Keratinocyte (primary cell): ENCODE results near the gene C3orf38. TPM values are rescaled to one million over a fixed set of nuclear protein-coding genes. Genes with fewer than 3 reads are reported as not detected.

Experiments used
- DNase-seq: peaks from one replicate; pipeline ENCODE4 v3.0.0-alpha.2; 2011; ENCODE audit warnings: low read depth, missing footprints, low spot score
- FAIRE-seq: peaks from 2 replicates; lab custom pipeline; 2011; peaks lifted over from hg19 to GRCh38; lab: Jason Lieb, UNC
- H2AFZ ChIP-seq: 2 replicates; pipeline ENCODE4 v1.6.0; 2012; ENCODE audit warnings: low read length, control low read depth, inconsistent platforms; ENCODE audit not compliant: control insufficient read depth
- H3K27ac ChIP-seq: 2 replicates; pipeline ENCODE4 v1.5.1; 2011; ENCODE audit warnings: low read length; ENCODE audit not compliant: control insufficient read depth, insufficient read depth
- H3K27me3 ChIP-seq: 3 replicates; pipeline ENCODE4 v1.6.0; 2011; ENCODE audit warnings: low read length; ENCODE audit not compliant: control insufficient read depth, insufficient read depth; ENCODE audit errors: extremely low read depth
- H3K36me3 ChIP-seq, 2 experiments: 2 replicates in 1 of 2; 3 replicates in 1 of 2; pipeline ENCODE4 v1.5.1; 2011; ENCODE audit warnings: low read length in 2 of 2, mild to moderate bottlenecking in 1 of 2; ENCODE audit not compliant: control insufficient read depth in 2 of 2, insufficient read depth in 2 of 2; ENCODE audit errors: extremely low read depth in 1 of 2
- H3K4me1 ChIP-seq: 3 replicates; pipeline ENCODE4 v1.5.1; 2011; ENCODE audit warnings: low read length; ENCODE audit not compliant: control insufficient read depth, insufficient read depth; ENCODE audit errors: extremely low read depth
- H3K4me2 ChIP-seq: 3 replicates; pipeline ENCODE4 v1.6.0; 2011; ENCODE audit warnings: low read depth, low read length; ENCODE audit not compliant: control insufficient read depth, insufficient read depth; ENCODE audit errors: extremely low read depth
- H3K4me3 ChIP-seq, 3 experiments: fragments of 200-600 bp in 1 of 3; sonication (generic) in 1 of 3; 2 replicates in 2 of 3; 3 replicates in 1 of 3; pipeline ENCODE4 v1.5.1; 2011 to 2016; ENCODE audit warnings: low read length in 3 of 3, mild to moderate bottlenecking in 3 of 3, control low read depth in 2 of 3, inconsistent platforms in 1 of 3, low read depth in 1 of 3, mixed read lengths in 1 of 3, mixed run types in 1 of 3, moderate library complexity in 1 of 3; ENCODE audit not compliant: control insufficient read depth in 2 of 3, insufficient read depth in 2 of 3; ENCODE audit errors: extremely low read depth in 1 of 3
- H3K79me2 ChIP-seq: 2 replicates; pipeline ENCODE4 v1.6.0; 2012; ENCODE audit warnings: low read length; ENCODE audit not compliant: control insufficient read depth, insufficient read depth
- H3K9ac ChIP-seq: 3 replicates; pipeline ENCODE4 v1.6.0; 2011; ENCODE audit warnings: low read length; ENCODE audit not compliant: control insufficient read depth, insufficient read depth; ENCODE audit errors: extremely low read depth
- H3K9me1 ChIP-seq: 3 replicates; pipeline ENCODE4 v1.6.0; 2011; ENCODE audit warnings: low read length; ENCODE audit not compliant: control insufficient read depth, insufficient read depth; ENCODE audit errors: extremely low read depth
- H3K9me3 ChIP-seq: 2 replicates; pipeline ENCODE4 v1.5.1; 2012; ENCODE audit warnings: low read depth, low read length; ENCODE audit not compliant: control insufficient read depth
- H4K20me1 ChIP-seq: 3 replicates; pipeline ENCODE4 v1.6.0; 2011; ENCODE audit warnings: low read length; ENCODE audit not compliant: control insufficient read depth, insufficient read depth; ENCODE audit errors: extremely low read depth
- EZH2 ChIP-seq: IDR thresholded peaks from one replicate; pipeline ENCODE4 v1.6.1; 2012; ENCODE audit warnings: inconsistent platforms, mild to moderate bottlenecking, low read length, moderate library complexity
- dilution Hi-C: fragments of 300-500 bp; cut with MboI; formaldehyde crosslinking; loops from one replicate; pipeline ENCODE4 v1.7.0; 2020; ENCODE audit warnings: low sequenced_read_pairs; ENCODE audit not compliant: extremely low pct_ligation_motif_present
- polyA plus RNA-seq, 5 experiments: library from polyadenylated mRNA; depleted of rRNA in 3 of 5; stranded (reverse) in 3 of 5; stranded (forward) in 1 of 5; unstranded in 1 of 5; fragments of >200 nt; gene quantifications; 1 replicate in 1 of 5; 2 replicates in 3 of 5; 3 replicates in 1 of 5; pipeline versions ENCODE4 v1.2.1 to v1.2.3, GENCODE V29; 2011 to 2012; ENCODE audit warnings: missing spikeins in 2 of 5, low read depth in 1 of 5, low replicate concordance in 1 of 5
- TF ChIP-seq, protein P1 (sequence below), 3 experiments: IDR thresholded peaks in 1 of 3; conservative IDR thresholded peaks in 1 of 3; optimal IDR thresholded peaks in 1 of 3; 2 replicates in 2 of 3; 3 replicates in 1 of 3; pipeline versions ENCODE3 to v1.5.1; 2011; ENCODE audit warnings: low read length in 3 of 3, mild to moderate bottlenecking in 3 of 3, moderate library complexity in 2 of 3, control low read depth in 1 of 3, inconsistent platforms in 1 of 3; ENCODE audit not compliant: insufficient read depth in 2 of 3; ENCODE audit errors: extremely low read depth in 1 of 3

The C3orf38 gene
- polyA plus RNA-seq, 1 donor (not counting 4 experiments of a cell fraction or from before 2014, with no cell fraction given) = 20.3 TPM

- no peaks in the 10 kb centered on the region for H3K79me2 ChIP-seq
- no peaks in the 10 kb centered on the region for H4K20me1 ChIP-seq
- H3K9me1 ChIP-seq = no peaks in the 10 kb centered on the region
- H3K27ac ChIP-seq = no peak overlapping the region
- H2AFZ ChIP-seq = no peak overlapping the region
- dilution Hi-C loops = no loop called here
- no peaks in the 10 kb centered on the region for H3K27me3 ChIP-seq
- H3K9me3 ChIP-seq = no peaks in the 10 kb centered on the region
- H3K36me3 ChIP-seq = no peaks in the 10 kb centered on the region
- no peak overlapping the region for H3K4me2 ChIP-seq
- no peaks in the 10 kb centered on the region for H3K4me1 ChIP-seq
- FAIRE-seq = no peak
- TF ChIP-seq EZH2 = no peak
- TF ChIP-seq, protein P1, sequence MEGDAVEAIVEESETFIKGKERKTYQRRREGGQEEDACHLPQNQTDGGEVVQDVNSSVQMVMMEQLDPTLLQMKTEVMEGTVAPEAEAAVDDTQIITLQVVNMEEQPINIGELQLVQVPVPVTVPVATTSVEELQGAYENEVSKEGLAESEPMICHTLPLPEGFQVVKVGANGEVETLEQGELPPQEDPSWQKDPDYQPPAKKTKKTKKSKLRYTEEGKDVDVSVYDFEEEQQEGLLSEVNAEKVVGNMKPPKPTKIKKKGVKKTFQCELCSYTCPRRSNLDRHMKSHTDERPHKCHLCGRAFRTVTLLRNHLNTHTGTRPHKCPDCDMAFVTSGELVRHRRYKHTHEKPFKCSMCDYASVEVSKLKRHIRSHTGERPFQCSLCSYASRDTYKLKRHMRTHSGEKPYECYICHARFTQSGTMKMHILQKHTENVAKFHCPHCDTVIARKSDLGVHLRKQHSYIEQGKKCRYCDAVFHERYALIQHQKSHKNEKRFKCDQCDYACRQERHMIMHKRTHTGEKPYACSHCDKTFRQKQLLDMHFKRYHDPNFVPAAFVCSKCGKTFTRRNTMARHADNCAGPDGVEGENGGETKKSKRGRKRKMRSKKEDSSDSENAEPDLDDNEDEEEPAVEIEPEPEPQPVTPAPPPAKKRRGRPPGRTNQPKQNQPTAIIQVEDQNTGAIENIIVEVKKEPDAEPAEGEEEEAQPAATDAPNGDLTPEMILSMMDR (optimal IDR thresholded peaks at IDR 0.05 in 1 of 3, IDR thresholded peaks at IDR 0.05 in 1 of 3, conservative IDR thresholded peaks at IDR 0.05 in 1 of 3; ENCODE audit: extremely low read depth in 1 of 3, insufficient read depth in 2 of 3, low read length in 3 of 3) = no peak
- no peak overlapping the region for H3K9ac ChIP-seq
- DNase-seq = no peak
- H3K4me3 ChIP-seq = no peak overlapping the region
These were observed 38.7 kb downstream of the C3orf38 start for GRCh38 chr3:88188436-88188835.

- Histone ChIP-seq H4K20me1 (no peaks in the 10 kb centered on the region), H3K9me3 (no peaks in the 10 kb centered on the region), H3K4me3 (no peak overlapping the region), H3K9ac (no peak overlapping the region), H3K36me3 (no peaks in the 10 kb centered on the region), H3K4me1 (no peaks in the 10 kb centered on the region), H3K27ac (no peak overlapping the region), H2AFZ (no peak overlapping the region), H3K27me3 (no peaks in the 10 kb centered on the region), H3K9me1 (no peaks in the 10 kb centered on the region), H3K4me2 (no peak overlapping the region), H3K79me2 (no peaks in the 10 kb centered on the region)
- TF ChIP-seq, protein P1 (optimal IDR thresholded peaks at IDR 0.05 in 1 of 3, IDR thresholded peaks at IDR 0.05 in 1 of 3, conservative IDR thresholded peaks at IDR 0.05 in 1 of 3; ENCODE audit: extremely low read depth in 1 of 3, insufficient read depth in 2 of 3, low read length in 3 of 3) = no peak
- no peak for DNase-seq
- dilution Hi-C loops = no loop called here
- no peak for FAIRE-seq
These were observed 39.6 kb downstream of the C3orf38 start for GRCh38 chr3:88189361-88189810.
